Effector CD4-positive, alpha-beta T cell (primary cell): ENCODE data around the gene SCUBE1.
A peak's percentile ranks its signal among the peaks of the same experiment; 100 is the strongest.

Experiments
- DNase-seq: peaks from one replicate; pipeline ENCODE4 v3.0.0-alpha.2; 2020

Gene SCUBE1

GRCh38 chr22:43191831-43192230, 151.3 kb downstream of the SCUBE1 start:
- no peak for DNase-seq

- DNase-seq: no peak
Observed at GRCh38 chr22:43188829-43189545, 154.2 kb downstream of the SCUBE1 start.

GRCh38 chr22:43187171-43188099, 155.7 kb downstream of the SCUBE1 start:
- peak; percentile 92 for DNase-seq

- peak; percentile 39 for DNase-seq
Observed at GRCh38 chr22:43186272-43187170, 156.7 kb downstream of the SCUBE1 start, which contains the start of gene TTLL12. TTLL12 (minus strand) TSS chr22:43187134; CDS start chr22:43187069, 65 bp downstream.

GRCh38 chr22:43185860-43186261, 157.3 kb downstream of the SCUBE1 start:
- no peak for DNase-seq

GRCh38 chr22:43183496-43184277, 159.5 kb downstream of the SCUBE1 start:
- no peak for DNase-seq

GRCh38 chr22:43182726-43183125, 160.4 kb downstream of the SCUBE1 start:
- DNase-seq: no peak

- DNase-seq: no peak
Observed at GRCh38 chr22:43182118-43182517, 161.1 kb downstream of the SCUBE1 start.

- DNase-seq: no peak
Observed at GRCh38 chr22:43181321-43182076, 161.7 kb downstream of the SCUBE1 start.

- no peak for DNase-seq
Observed at GRCh38 chr22:43180670-43181069, 162.5 kb downstream of the SCUBE1 start.

GRCh38 chr22:43179911-43180195, 163.3 kb downstream of the SCUBE1 start:
- no peak for DNase-seq

GRCh38 chr22:43179146-43179910, 163.8 kb downstream of the SCUBE1 start:
- no peak for DNase-seq

GRCh38 chr22:43177479-43177878, 165.7 kb downstream of the SCUBE1 start:
- no peak for DNase-seq

- no peak for DNase-seq
Observed at GRCh38 chr22:43176090-43176489, 167.1 kb downstream of the SCUBE1 start.

GRCh38 chr22:43174941-43175531, 168.1 kb downstream of the SCUBE1 start:
- no peak for DNase-seq

- DNase-seq: no peak
Observed at GRCh38 chr22:43173976-43174720, 169.0 kb downstream of the SCUBE1 start.

GRCh38 chr22:43173566-43173965, 169.6 kb downstream of the SCUBE1 start:
- no peak for DNase-seq

GRCh38 chr22:43172191-43172590, 171.0 kb downstream of the SCUBE1 start:
- DNase-seq: no peak

- DNase-seq: no peak
Observed at GRCh38 chr22:43171607-43172006, 171.6 kb downstream of the SCUBE1 start.
